ENCODE results near the gene HSPB6.

The HSPB6 gene

GRCh38 chr19:35752746-35753350 is 4.0 kb downstream of the HSPB6 start:
- Histone ChIP-seq H3K4me3 (ENCODE audit: insufficient read length, low read depth) (no peak overlapping the region), H3K27me3 (ENCODE audit: insufficient read depth, insufficient read length) (no peaks in the 10 kb centered on the region), H3K9me3 (ENCODE audit: insufficient read depth, low read length) (no peaks in the 10 kb centered on the region), H3K9ac (ENCODE audit: insufficient read length, low read depth) (no peak overlapping the region), H3K4me1 (ENCODE audit: insufficient read depth, insufficient read length) (no peaks in the 10 kb centered on the region), H3K36me3 (ENCODE audit: insufficient read depth, insufficient read length, low read length) (peaks cover 31% of the 10 kb centered on the region)
- TF ChIP-seq SUZ12 (IDR thresholded peaks at IDR 0.05; ENCODE audit: extremely low read depth, insufficient read depth, insufficient read length): no peak
- no peak for TF ChIP-seq YY1 (IDR thresholded peaks at IDR 0.05; ENCODE audit: insufficient read depth, insufficient read length)
- TF ChIP-seq ZNF274 (IDR thresholded peaks at IDR 0.05; ENCODE audit: low read depth, low read length): no peak
- no peak for DNase-seq (ENCODE audit: low read depth, low spot score)

- Histone ChIP-seq H3K4me3 (ENCODE audit: insufficient read length, low read depth) (no peak overlapping the region), H3K9me3 (ENCODE audit: insufficient read depth, low read length) (no peaks in the 10 kb centered on the region), H3K36me3 (ENCODE audit: insufficient read depth, insufficient read length, low read length) (peaks cover 31% of the 10 kb centered on the region), H3K9ac (ENCODE audit: insufficient read length, low read depth) (no peak overlapping the region), H3K27me3 (ENCODE audit: insufficient read depth, insufficient read length) (no peaks in the 10 kb centered on the region), H3K4me1 (ENCODE audit: insufficient read depth, insufficient read length) (no peaks in the 10 kb centered on the region)
- no peak for TF ChIP-seq ZNF274 (IDR thresholded peaks at IDR 0.05; ENCODE audit: low read depth, low read length)
- no peak for TF ChIP-seq YY1 (IDR thresholded peaks at IDR 0.05; ENCODE audit: insufficient read depth, insufficient read length)
- no peak for TF ChIP-seq SUZ12 (IDR thresholded peaks at IDR 0.05; ENCODE audit: extremely low read depth, insufficient read depth, insufficient read length)
- no peak for DNase-seq (ENCODE audit: low read depth, low spot score)
These were observed 4.7 kb downstream of the HSPB6 start for GRCh38 chr19:35751839-35752745.

GRCh38 chr19:35750167-35750566 is 6.7 kb downstream of the HSPB6 start:
- DNase-seq (ENCODE audit: low read depth, low spot score): no peak
- no peaks in the 10 kb centered on the region for H3K4me1 ChIP-seq (ENCODE audit: insufficient read depth, insufficient read length)
- H3K36me3 ChIP-seq (ENCODE audit: insufficient read depth, insufficient read length, low read length): peaks cover 27% of the 10 kb centered on the region
- H3K27me3 ChIP-seq (ENCODE audit: insufficient read depth, insufficient read length): no peaks in the 10 kb centered on the region
- H3K9ac ChIP-seq (ENCODE audit: insufficient read length, low read depth): no peak overlapping the region
- no peak overlapping the region for H3K4me3 ChIP-seq (ENCODE audit: insufficient read length, low read depth)
- no peaks in the 10 kb centered on the region for H3K9me3 ChIP-seq (ENCODE audit: insufficient read depth, low read length)
- TF ChIP-seq SUZ12 (IDR thresholded peaks at IDR 0.05; ENCODE audit: extremely low read depth, insufficient read depth, insufficient read length): no peak
- TF ChIP-seq YY1 (IDR thresholded peaks at IDR 0.05; ENCODE audit: insufficient read depth, insufficient read length): no peak
- no peak for TF ChIP-seq ZNF274 (IDR thresholded peaks at IDR 0.05; ENCODE audit: low read depth, low read length)

DNA sequence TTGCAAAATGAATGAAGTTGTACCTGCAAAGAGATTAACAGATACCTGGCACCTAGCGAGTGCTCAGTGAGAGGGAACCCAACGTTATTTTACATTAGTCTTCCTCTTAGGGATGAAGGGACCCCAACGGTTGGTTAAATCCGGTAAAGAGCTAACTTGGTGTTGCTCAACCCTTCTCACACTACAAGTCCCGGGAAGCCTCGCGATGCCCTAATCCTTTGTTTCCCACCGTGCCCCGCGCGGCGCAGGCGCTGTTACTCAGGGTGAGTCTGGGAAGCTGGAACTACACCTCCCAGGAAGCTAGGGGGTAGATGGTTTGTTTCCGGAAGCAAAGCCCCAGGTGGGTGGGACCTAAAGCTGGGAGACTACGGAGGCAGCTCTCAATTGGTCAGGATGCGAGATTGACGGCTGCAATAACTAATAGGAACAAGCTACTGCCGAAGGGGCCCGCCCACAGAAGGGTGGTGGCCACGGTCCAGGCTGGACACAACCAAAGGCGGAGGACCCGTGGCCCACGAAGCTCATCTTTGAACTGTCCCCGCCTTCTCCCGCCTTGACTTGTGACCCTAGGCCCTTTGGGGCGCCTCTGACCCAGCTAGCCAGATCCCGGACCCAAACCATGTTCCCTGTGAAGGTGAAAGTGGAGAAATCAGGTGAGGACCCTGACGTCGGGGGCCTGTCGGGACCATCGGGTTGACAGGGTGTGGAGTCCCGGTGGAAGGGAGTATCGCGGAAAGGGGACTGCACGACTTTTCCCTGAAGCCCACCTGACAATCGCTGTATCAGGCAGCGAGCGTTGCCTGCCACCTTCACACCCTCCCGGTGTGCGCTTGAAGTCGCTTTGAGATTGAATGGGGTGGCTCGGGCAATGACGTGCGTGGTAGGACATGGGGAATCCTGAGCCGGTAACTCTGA is 8.5 kb downstream of the HSPB6 start, which contains the start of gene LIN37:
LIN37 (plus strand) TSS at position 471 of the 915 bp plus-strand sequence; CDS start at position 620, 149 bp downstream.
- peak; percentile 97 for DNase-seq (ENCODE audit: low read depth, low spot score)
- H3K4me1 ChIP-seq (ENCODE audit: insufficient read depth, insufficient read length): peaks cover 3% of the 10 kb centered on the region
- H3K36me3 ChIP-seq (ENCODE audit: insufficient read depth, insufficient read length, low read length): peaks cover 20% of the 10 kb centered on the region
- peak within 1 kb of the TSS; percentile 90 for H3K4me3 ChIP-seq (ENCODE audit: insufficient read length, low read depth)
- no peak for TF ChIP-seq ZNF274 (IDR thresholded peaks at IDR 0.05; ENCODE audit: low read depth, low read length)
- TF ChIP-seq SUZ12 (IDR thresholded peaks at IDR 0.05; ENCODE audit: extremely low read depth, insufficient read depth, insufficient read length): no peak
- no peak for TF ChIP-seq YY1 (IDR thresholded peaks at IDR 0.05; ENCODE audit: insufficient read depth, insufficient read length)
- H3K9ac ChIP-seq (ENCODE audit: insufficient read length, low read depth): peak within 1 kb of the TSS; percentile 88
- H3K9me3 ChIP-seq (ENCODE audit: insufficient read depth, low read length): no peaks in the 10 kb centered on the region
- no peaks in the 10 kb centered on the region for H3K27me3 ChIP-seq (ENCODE audit: insufficient read depth, insufficient read length)

DNA sequence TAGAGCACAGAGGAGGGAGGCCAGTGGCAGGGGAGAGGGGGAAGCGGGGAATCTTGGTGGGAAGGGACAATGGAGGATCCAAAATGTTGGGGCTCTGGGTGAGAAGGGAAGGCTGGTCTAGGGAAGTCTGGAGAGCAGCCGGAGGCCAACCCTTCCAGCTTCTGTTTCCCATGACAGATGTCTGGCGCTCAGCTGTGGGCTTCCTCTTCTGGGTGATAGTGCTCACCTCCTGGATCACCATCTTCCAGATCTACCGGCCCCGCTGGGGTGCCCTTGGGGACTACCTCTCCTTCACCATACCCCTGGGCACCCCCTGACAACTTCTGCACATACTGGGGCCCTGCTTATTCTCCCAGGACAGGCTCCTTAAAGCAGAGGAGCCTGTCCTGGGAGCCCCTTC is 10.3 kb downstream of the HSPB6 start:
- no peak overlapping the region for H3K4me3 ChIP-seq (ENCODE audit: insufficient read length, low read depth)
- peak overlapping the region; percentile 90 for H3K9ac ChIP-seq (ENCODE audit: insufficient read length, low read depth)
- H3K36me3 ChIP-seq (ENCODE audit: insufficient read depth, insufficient read length, low read length): peaks cover 15% of the 10 kb centered on the region
- H3K4me1 ChIP-seq (ENCODE audit: insufficient read depth, insufficient read length): peaks cover 7% of the 10 kb centered on the region
- no peak for DNase-seq (ENCODE audit: low read depth, low spot score)
- no peaks in the 10 kb centered on the region for H3K27me3 ChIP-seq (ENCODE audit: insufficient read depth, insufficient read length)
- H3K9me3 ChIP-seq (ENCODE audit: insufficient read depth, low read length): no peaks in the 10 kb centered on the region
- TF ChIP-seq ZNF274 (IDR thresholded peaks at IDR 0.05; ENCODE audit: low read depth, low read length) (no peak), YY1 (IDR thresholded peaks at IDR 0.05; ENCODE audit: insufficient read depth, insufficient read length) (no peak), SUZ12 (IDR thresholded peaks at IDR 0.05; ENCODE audit: extremely low read depth, insufficient read depth, insufficient read length) (no peak)

GRCh38 chr19:35746087-35746462 is 10.8 kb downstream of the HSPB6 start:
- Histone ChIP-seq H3K4me1 (ENCODE audit: insufficient read depth, insufficient read length) (peaks cover 7% of the 10 kb centered on the region), H3K36me3 (ENCODE audit: insufficient read depth, insufficient read length, low read length) (peaks cover 15% of the 10 kb centered on the region), H3K9me3 (ENCODE audit: insufficient read depth, low read length) (no peaks in the 10 kb centered on the region), H3K9ac (ENCODE audit: insufficient read length, low read depth) (peak overlapping the region; percentile 90), H3K27me3 (ENCODE audit: insufficient read depth, insufficient read length) (no peaks in the 10 kb centered on the region), H3K4me3 (ENCODE audit: insufficient read length, low read depth) (peak overlapping the region; percentile 68)
- DNase-seq (ENCODE audit: low read depth, low spot score): no peak
- TF ChIP-seq YY1 (IDR thresholded peaks at IDR 0.05; ENCODE audit: insufficient read depth, insufficient read length) (no peak), SUZ12 (IDR thresholded peaks at IDR 0.05; ENCODE audit: extremely low read depth, insufficient read depth, insufficient read length) (no peak), ZNF274 (IDR thresholded peaks at IDR 0.05; ENCODE audit: low read depth, low read length) (no peak)
